Activated gamma-delta T cell (primary cell): ENCODE measurements around the gene BNIP1.

Experiments
- DNase-seq: peaks from one replicate; lab custom pipeline; 2025; lab: John Stamatoyannopoulos, UW

Gene BNIP1

GRCh38 chr5:173211284-173211683 is 67.0 kb downstream of the BNIP1 start:
- no peak for DNase-seq

DNA sequence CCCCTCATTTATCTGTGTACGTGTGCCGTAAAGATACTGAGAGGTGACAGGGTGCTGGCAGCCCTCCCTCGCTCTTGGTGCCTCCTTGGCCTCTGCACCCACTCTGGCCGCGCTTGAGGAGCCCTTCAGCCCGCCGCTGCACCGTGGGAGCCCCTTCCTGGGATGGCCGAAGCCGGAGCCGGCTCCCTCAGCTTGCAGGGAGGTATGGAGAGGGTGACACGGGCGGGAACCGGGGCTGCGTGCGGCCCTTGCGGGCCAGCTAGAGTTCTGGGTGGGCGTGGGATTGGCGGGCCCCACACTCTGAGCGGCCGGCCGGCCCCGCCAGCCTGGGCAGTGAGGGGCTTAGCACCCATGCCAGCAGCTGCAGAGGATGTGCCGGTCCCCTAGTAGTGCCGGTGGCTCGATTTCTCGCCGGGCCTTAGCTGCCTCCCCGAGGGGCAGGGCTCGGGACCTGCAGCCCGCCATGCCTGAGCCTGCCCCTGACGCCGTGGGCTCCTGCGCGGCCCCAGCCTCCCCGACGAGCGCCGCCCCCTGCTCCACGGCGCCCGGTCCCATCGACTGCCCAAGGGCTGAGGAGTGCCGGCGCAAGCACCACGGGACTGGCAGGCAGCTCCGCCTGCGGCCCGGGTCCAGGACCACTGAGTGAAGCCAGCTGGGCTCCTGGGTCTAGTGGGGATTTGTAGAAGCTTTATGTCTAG is 69.1 kb downstream of the BNIP1 start:
- DNase-seq = no peak
